Kidney (tissue), 14 donors: ENCODE measurements around the gene NARS2. TPM values are rescaled to one million over a fixed set of nuclear protein-coding genes. Genes with fewer than 3 reads are reported as not detected.

Experiments used
- DNase-seq, 5 donors: peaks; one replicate each; pipeline ENCODE4 v3.0.0-alpha.2; 2013 to 2020
- FAIRE-seq: peaks from 2 replicates; lab custom pipeline; 2012; peaks lifted over from hg19 to GRCh38; lab: Jason Lieb, UNC
- H3K27ac ChIP-seq, 2 donors: one replicate each; pipeline ENCODE4 v1.7.0; 2013; ENCODE audit warnings: low read depth in 2 of 2, low read length in 2 of 2, inconsistent platforms in 1 of 2
- H3K27me3 ChIP-seq: one replicate; pipeline ENCODE4 v1.7.1; 2013; ENCODE audit warnings: low read length, inconsistent platforms; ENCODE audit not compliant: control insufficient read depth, insufficient read depth
- H3K36me3 ChIP-seq, 3 donors: one replicate each; pipeline versions ENCODE4 v1.7.0 to v1.7.1; 2013; ENCODE audit warnings: low read length in 3 of 3, control low read depth in 1 of 3, inconsistent platforms in 1 of 3; ENCODE audit not compliant: insufficient read depth in 3 of 3, control insufficient read depth in 2 of 3
- H3K4me1 ChIP-seq, 3 donors: one replicate each; pipeline versions ENCODE4 v1.7.0 to v1.7.1; 2013; ENCODE audit warnings: low read length in 3 of 3, inconsistent platforms in 1 of 3, low read depth in 1 of 3; ENCODE audit not compliant: control insufficient read depth in 2 of 3, insufficient read depth in 2 of 3
- H3K4me3 ChIP-seq, 3 donors: one replicate each; pipeline versions ENCODE4 v1.7.0 to v1.8.1; 2013; ENCODE audit warnings: low read length in 3 of 3, control low read depth in 1 of 3, inconsistent platforms in 1 of 3
- H3K9ac ChIP-seq, 3 donors: one replicate each; pipeline versions ENCODE4 v1.7.0 to v1.7.1; 2013; ENCODE audit warnings: low read length in 3 of 3, control low read depth in 1 of 3, inconsistent platforms in 1 of 3
- H3K9me3 ChIP-seq, 3 donors: one replicate each; pipeline versions ENCODE4 v1.7.0 to v1.7.1; 2013; ENCODE audit warnings: low read length in 3 of 3, control low read depth in 1 of 3, inconsistent platforms in 1 of 3; ENCODE audit not compliant: control insufficient read depth in 2 of 3, insufficient read depth in 1 of 3
- CTCF ChIP-seq: IDR thresholded peaks from 3 replicates; pipeline ENCODE4 v1.5.1; 2012; ENCODE audit warnings: mild to moderate bottlenecking, moderate library complexity, borderline replicate concordance; ENCODE audit not compliant: insufficient read depth; ENCODE audit errors: extremely low read depth
- intact Hi-C: fragments of 100-400 bp; cut with DNase I; formaldehyde crosslinking; loops from one replicate; pipeline ENCODE4 v1.11.1; 2022
- polyA plus RNA-seq: library from polyadenylated mRNA; stranded (reverse); fragments of 350-450 nt; fragmentation: Illumina TruSeq; extraction: RNeasy Lipid Tissue Mini Kit (QIAGEN cat#74804); gene quantifications from one replicate; pipeline ENCODE4 v1.2.3, GENCODE V29; 2014; ENCODE audit warnings: low read depth, low replicate concordance; ENCODE audit not compliant: insufficient read depth
- total RNA-seq: library from RNA; stranded (reverse); fragmentation: NEBNext Ultra II Directional; extraction: Animal tissue kit (Norgen Biotek cat#: 25700); gene quantifications from one replicate; pipeline ENCODE4 v1.2.1, GENCODE V29; 2021
- donor health status: control.
- donor health status: control.
- donor health status: control.
- donor health status: control.
- donor health status: control.
- donor health status: DM: yes; HTN: yes; CAD: no.
- donor health status: Normal renal cell carcinoma (clear cell type).

NARS2 gene
- total and polyA plus RNA-seq, 2 donors from 2014 or later, result 13.0 to 13.2 TPM

- no peaks in the 10 kb centered on the region for H3K36me3 ChIP-seq
- H3K9me3 ChIP-seq, result no peaks in the 10 kb centered on the region
- H3K27me3 ChIP-seq, result no peaks in the 10 kb centered on the region
- no peak overlapping the region for H3K9ac ChIP-seq
- DNase-seq (no peak), FAIRE-seq (no peak)
- TF ChIP-seq CTCF, result no peak
- no peaks in the 10 kb centered on the region for H3K4me1 ChIP-seq
- intact Hi-C loops, result no loop called here
- H3K4me3 ChIP-seq, result no peak overlapping the region
- H3K27ac ChIP-seq, result no peak overlapping the region
Measured at GRCh38 chr11:78446210-78446609, 128.5 kb downstream of the NARS2 start.

- H3K27ac ChIP-seq, result no peak overlapping the region
- no peaks in the 10 kb centered on the region for H3K27me3 ChIP-seq
- no peaks in the 10 kb centered on the region for H3K9me3 ChIP-seq
- no peak for FAIRE-seq
- TF ChIP-seq CTCF, result no peak
- H3K4me1 ChIP-seq, result no peaks in the 10 kb centered on the region
- no peak for DNase-seq
- H3K36me3 ChIP-seq, result no peaks in the 10 kb centered on the region
- H3K9ac ChIP-seq, result no peak overlapping the region
- intact Hi-C loops, result no loop called here
- H3K4me3 ChIP-seq, result no peak overlapping the region
Measured at GRCh38 chr11:78444726-78445125, 129.9 kb downstream of the NARS2 start.

- Histone ChIP-seq H3K4me1 (no peaks in the 10 kb centered on the region), H3K27me3 (no peaks in the 10 kb centered on the region), H3K9ac (no peak overlapping the region), H3K9me3 (no peaks in the 10 kb centered on the region), H3K4me3 (no peak overlapping the region), H3K36me3 (no peaks in the 10 kb centered on the region), H3K27ac (no peak overlapping the region)
- FAIRE-seq (no peak), DNase-seq (no peak)
- no peak for TF ChIP-seq CTCF
- intact Hi-C loops, result no loop called here
Measured at GRCh38 chr11:78441956-78442355, 132.7 kb downstream of the NARS2 start.

GRCh38 chr11:78438298-78438975 is 136.2 kb downstream of the NARS2 start:
- no peak for FAIRE-seq

More at GRCh38 chr11:78438298-78438975, 136.2 kb downstream of the NARS2 start:
- no peak for TF ChIP-seq CTCF
- intact Hi-C loops, result no loop called here
- H3K36me3 ChIP-seq, result no peaks in the 10 kb centered on the region
- H3K9ac ChIP-seq, result no peak overlapping the region
- no peaks in the 10 kb centered on the region for H3K4me1 ChIP-seq
- H3K27me3 ChIP-seq, result no peaks in the 10 kb centered on the region
- H3K27ac ChIP-seq, result no peak overlapping the region
- no peaks in the 10 kb centered on the region for H3K9me3 ChIP-seq
- no peak for DNase-seq
- no peak overlapping the region for H3K4me3 ChIP-seq
